HepG2 (cell line): ENCODE results near the gene PPP2R5E. TPM values are rescaled to one million over a fixed set of nuclear protein-coding genes. Genes with fewer than 3 reads are reported as not detected.

Experiments used
- ATAC-seq: fragments of 200-7000 bp; cut with Tn5 transposase; 3 replicates; pipeline ENCODE4 v1.9.1; 2020; ENCODE audit warnings: mild to moderate bottlenecking, moderate library complexity
- BruUV-seq: library from RNA; stranded (reverse); fragments of 400-500 nt; replicated peaks from 2 replicates; lab custom pipeline; 2021; lab: Mats Ljungman, UMichigan
- CTCF ChIA-PET: fragments of 300-600 bp; formaldehyde crosslinking; extraction: SDS; loops from one replicate; lab custom pipeline; 2021; ENCODE audit warnings: low total read pairs, inconsistent platforms, low intra/inter-chr PET ratio; lab: Yijun Ruan, JAX
- POLR2A ChIA-PET: fragments of 350-600 bp; sonication (Branson Sonifier 250); formaldehyde crosslinking; loops from one replicate; lab custom pipeline; 2020; ENCODE audit warnings: antibody characterized with exemption, inconsistent platforms; lab: Yijun Ruan, JAX
- DNase-seq: peaks from one replicate; pipeline ENCODE4 v3.0.0-alpha.2; 2015; ENCODE audit warnings: low spot score
- FAIRE-seq: peaks from 3 replicates; lab custom pipeline; 2011; peaks lifted over from hg19 to GRCh38; lab: Jason Lieb, UNC
- H2AFZ ChIP-seq: one replicate; pipeline ENCODE4 v1.6.1; 2011; ENCODE audit warnings: low read length, inconsistent platforms
- H3K27ac ChIP-seq: fragments of 300-600 bp; 3 replicates; pipeline ENCODE4 v1.8.0; 2011; ENCODE audit warnings: mixed run types, mild to moderate bottlenecking, mixed read lengths, low read length, inconsistent platforms; ENCODE audit not compliant: insufficient read depth; ENCODE audit errors: extremely low read length
- H3K27me3 ChIP-seq, 2 experiments: fragments of 200-600 bp in 1 of 2; 2 replicates in 1 of 2; 3 replicates in 1 of 2; pipeline versions ENCODE4 v1.6.0 to v1.8.0; 2011; ENCODE audit warnings: low read length in 2 of 2, mild to moderate bottlenecking in 2 of 2, moderate library complexity in 2 of 2, inconsistent platforms in 1 of 2; ENCODE audit not compliant: insufficient read depth in 2 of 2, control insufficient read depth in 1 of 2
- H3K36me3 ChIP-seq, 2 experiments: fragments of 200-600 bp in 1 of 2; replicated peaks in 1 of 2; 2 replicates in 1 of 2; 3 replicates in 1 of 2; pipeline versions ENCODE4 v1.5.1 to v1.8.0; 2011; ENCODE audit warnings: low read length in 2 of 2, inconsistent platforms in 1 of 2; ENCODE audit not compliant: insufficient read depth in 2 of 2, control insufficient read depth in 1 of 2
- H3K4me1 ChIP-seq: 2 replicates; pipeline ENCODE4 v1.5.1; 2012; ENCODE audit warnings: low read length, inconsistent platforms; ENCODE audit not compliant: insufficient read depth
- H3K4me2 ChIP-seq: 2 replicates; pipeline ENCODE4 v1.6.0; 2011; ENCODE audit warnings: low read depth, low read length, inconsistent platforms
- H3K4me3 ChIP-seq, 3 experiments: fragments of 200-600 bp in 1 of 3; sonication (generic), shearing (Covaris generic) in 1 of 3; replicated peaks in 1 of 3; 2 replicates each; pipeline ENCODE4 v1.5.1; 2011 to 2016; ENCODE audit warnings: low read length in 3 of 3, inconsistent platforms in 2 of 3, low read depth in 2 of 3, mild to moderate bottlenecking in 2 of 3, control low read depth in 1 of 3, mixed read lengths in 1 of 3; ENCODE audit not compliant: insufficient read depth in 1 of 3
- H3K79me2 ChIP-seq: one replicate; pipeline ENCODE4 v1.6.1; 2011; ENCODE audit warnings: low read length, inconsistent platforms; ENCODE audit not compliant: insufficient read depth
- H3K9ac ChIP-seq: 2 replicates; pipeline ENCODE4 v1.6.0; 2011; ENCODE audit warnings: mild to moderate bottlenecking, low read depth, low read length, inconsistent platforms; ENCODE audit not compliant: insufficient read depth
- H3K9me3 ChIP-seq: 2 replicates; pipeline ENCODE4 v1.5.1; 2012; ENCODE audit warnings: mild to moderate bottlenecking, low read length
- H4K20me1 ChIP-seq: 2 replicates; pipeline ENCODE4 v1.6.0; 2011; ENCODE audit warnings: inconsistent platforms, mild to moderate bottlenecking, low read length, moderate library complexity; ENCODE audit not compliant: insufficient read depth
- ATRX ChIP-seq: sonication (generic); formaldehyde crosslinking; IDR thresholded peaks from 2 replicates; pipeline ENCODE4 v1.4.0; 2020; ENCODE audit warnings: missing genetic modification reagents, borderline replicate concordance
- CREB1 ChIP-seq, 2 experiments: fragments of 450-650 bp in 1 of 2; IDR thresholded peaks; 2 replicates each; pipeline ENCODE4 v1.6.1; 2016 to 2017; ENCODE audit warnings: control low read depth in 1 of 2, mild to moderate bottlenecking in 1 of 2, missing compliant biosample characterization in 1 of 2, missing genetic modification characterization in 1 of 2
- GPBP1L1 ChIP-seq: sonication (generic); formaldehyde crosslinking; IDR thresholded peaks from 2 replicates; pipeline ENCODE4 v1.5.0; 2020; ENCODE audit warnings: mild to moderate bottlenecking, missing genetic modification reagents
- HNRNPH1 ChIP-seq: fragments of 200-400 bp; formaldehyde crosslinking; optimal IDR thresholded peaks from 2 replicates; pipeline ENCODE3; 2017; ENCODE audit warnings: mild to moderate bottlenecking, low read depth, low read length
- JUNB ChIP-seq: sonication (generic); formaldehyde crosslinking; IDR thresholded peaks from 2 replicates; pipeline ENCODE4 v1.8.0; 2022; ENCODE audit warnings: missing genetic modification reagents, mild to moderate bottlenecking, borderline replicate concordance
- KDM6A ChIP-seq: IDR thresholded peaks from 2 replicates; pipeline ENCODE4 v1.6.1; 2016; ENCODE audit warnings: low read depth
- MIXL1 ChIP-seq: IDR thresholded peaks from 2 replicates; pipeline ENCODE4 v1.6.1; 2016
- MTERF4 ChIP-seq: sonication (generic); formaldehyde crosslinking; IDR thresholded peaks from 2 replicates; pipeline ENCODE4 v1.8.0; 2023; ENCODE audit warnings: mild to moderate bottlenecking, missing genetic modification reagents
- REL ChIP-seq: sonication (generic); formaldehyde crosslinking; conservative IDR thresholded peaks from 2 replicates; pipeline ENCODE4 v1.8.0; 2022; ENCODE audit warnings: mild to moderate bottlenecking, missing genetic modification reagents, moderate library complexity
- SETDB1 ChIP-seq: sonication (generic); formaldehyde crosslinking; IDR thresholded peaks from 2 replicates; pipeline ENCODE4 v1.5.1; 2020; ENCODE audit warnings: missing genetic modification reagents, mild to moderate bottlenecking, borderline replicate concordance
- ZNF232 ChIP-seq: sonication (generic); formaldehyde crosslinking; IDR thresholded peaks from 2 replicates; pipeline ENCODE4 v1.4.0; 2020; ENCODE audit warnings: missing genetic modification reagents, borderline replicate concordance
- ZNF629 ChIP-seq: sonication (generic); formaldehyde crosslinking; conservative IDR thresholded peaks from 2 replicates; pipeline ENCODE4 v1.5.0; 2020; ENCODE audit warnings: missing genetic modification reagents
- ZNF770 ChIP-seq: sonication (generic); formaldehyde crosslinking; IDR thresholded peaks from 2 replicates; pipeline ENCODE4 v1.5.0; 2020; ENCODE audit warnings: mild to moderate bottlenecking, missing genetic modification reagents
- WGBS: methylation state at CpG from one replicate; pipeline ENCODE4 v1.1.6; 2017; ENCODE audit warnings: low lambda C conversion rate; 5-methylcytosine and 5-hydroxymethylcytosine counted together
- in situ Hi-C: cut with HindIII; loops from 2 replicates; pipeline ENCODE4 v1.10.0; 2017; ENCODE audit warnings: low pct_unique_long_range_greater_than_20kb; ENCODE audit not compliant: extremely low pct_ligation_motif_present
- intact Hi-C: fragments of 100-400 bp; cut with micrococcal nuclease; formaldehyde crosslinking; loops from one replicate; pipeline ENCODE4 v1.10.0; 2022; ENCODE audit not compliant: unreplicated experiment
- polyA plus RNA-seq, 8 experiments: library from polyadenylated mRNA; depleted of rRNA in 3 of 8; stranded (reverse) in 7 of 8; unstranded in 1 of 8; fragments of >200 nt; fragmentation: Illumina TruSeq in 4 of 8; extraction: Trizol in 4 of 8; gene quantifications; 2 replicates each; pipeline versions ENCODE4 v1.2.1 to v1.2.3, GENCODE V29; 2011 to 2016; ENCODE audit warnings: low read depth in 4 of 8, missing spikeins in 1 of 8, mixed read lengths in 1 of 8; ENCODE audit not compliant: insufficient read depth in 1 of 8
- total RNA-seq, 5 experiments: library from RNA; depleted of rRNA; stranded (reverse); fragments of >200 nt; fragmentation: Illumina TruSeq; extraction: Trizol; gene quantifications; 2 replicates each; pipeline ENCODE4 v1.2.3, GENCODE V29; 2016; ENCODE audit warnings: low read depth in 1 of 5

PPP2R5E gene
- total and polyA plus RNA-seq, 2 of the 13 experiments (the other 11 are each of a cell fraction or from before 2014, with no cell fraction given): 8.9 to 11.0 TPM

GRCh38 chr14:63426838-63427352 is 116.3 kb downstream of the PPP2R5E start:
- no peak for FAIRE-seq
- H3K79me2 ChIP-seq: peaks cover 3% of the 10 kb centered on the region

More at GRCh38 chr14:63426838-63427352, 116.3 kb downstream of the PPP2R5E start:
- Histone ChIP-seq H4K20me1 (no peaks in the 10 kb centered on the region; the same call in 1 of the 2 replicates), H2AFZ (no peak overlapping the region), H3K4me3 (no peak overlapping the region), H3K9me3 (no peaks in the 10 kb centered on the region), H3K36me3 (peaks cover 2 to 3% of the 10 kb centered on the region in 2 experiments; a peak in 1 of 5 replicates), H3K4me1 (no peaks in the 10 kb centered on the region), H3K27ac (no peak overlapping the region), H3K4me2 (no peak overlapping the region), H3K9ac (no peak overlapping the region), H3K27me3 (no peaks in the 10 kb centered on the region)
- TF ChIP-seq KDM6A: no peak
- no peak for TF ChIP-seq MIXL1
- no peak for TF ChIP-seq REL (CRISPR knock-in tag)
- no peak for TF ChIP-seq ZNF770 (CRISPR knock-in tag)
- TF ChIP-seq HNRNPH1: no peak
- no peak for TF ChIP-seq GPBP1L1 (CRISPR knock-in tag)
- no peak for TF ChIP-seq ATRX (CRISPR knock-in tag)
- no peak for TF ChIP-seq MTERF4 (CRISPR knock-in tag)
- TF ChIP-seq SETDB1 (CRISPR knock-in tag): no peak
- no peak for TF ChIP-seq JUNB
- TF ChIP-seq ZNF232 (CRISPR knock-in tag): no peak
- no peak for TF ChIP-seq ZNF629 (CRISPR knock-in tag)
- TF ChIP-seq CREB1 (IDR thresholded peaks at IDR 0.05): no peak
- no peak for TF ChIP-seq CREB1 (CRISPR knock-in tag; IDR thresholded peaks at IDR 0.05)
- WGBS: 92% methylated on average over 6 of the region's 6 CpGs
- no TSS peak for BruUV-seq
- ChIA-PET POLR2A (no interaction called here), CTCF (no interaction called here)
- in situ Hi-C loops: no loop called here
- DNase-seq (no peak), ATAC-seq (no peak)
- intact Hi-C loops: no loop called here
